DND-41 (cell line): ENCODE measurements around the gene DHH.

ENCODE experiments used
- EZH2 ChIP-seq: IDR thresholded peaks from 3 replicates; pipeline ENCODE4 v1.6.1; 2012; ENCODE audit warnings: borderline replicate concordance, low read depth, mild to moderate bottlenecking, moderate library complexity, low read length, inconsistent platforms; ENCODE audit not compliant: severe bottlenecking
- TF ChIP-seq, protein P1 (sequence below): IDR thresholded peaks from 2 replicates; pipeline ENCODE4 v1.5.1; 2012; ENCODE audit warnings: borderline replicate concordance, low read length, moderate library complexity, mild to moderate bottlenecking; ENCODE audit not compliant: poor library complexity, severe bottlenecking; ENCODE audit errors: extremely low read depth

DNA sequence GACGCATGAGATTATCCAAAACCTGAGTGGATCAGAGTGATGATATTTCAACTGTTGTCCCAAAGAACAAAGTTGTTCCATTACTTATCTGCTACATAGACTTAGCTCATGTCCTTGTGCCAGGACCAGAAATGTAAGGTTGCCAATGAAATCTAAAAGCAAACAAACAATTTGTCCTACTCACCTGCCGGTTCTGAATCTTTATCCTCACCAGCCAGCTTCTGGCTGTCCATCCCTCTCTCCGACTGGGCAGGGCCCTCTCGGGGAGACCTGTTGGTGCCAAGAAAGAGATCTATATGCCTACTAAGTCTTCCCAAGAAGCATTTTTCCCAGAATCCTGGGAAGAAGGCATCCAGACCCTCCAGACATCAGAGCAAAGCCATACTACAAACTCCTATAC lies 39.5 kb downstream of the DHH start:
- TF ChIP-seq, protein P1, sequence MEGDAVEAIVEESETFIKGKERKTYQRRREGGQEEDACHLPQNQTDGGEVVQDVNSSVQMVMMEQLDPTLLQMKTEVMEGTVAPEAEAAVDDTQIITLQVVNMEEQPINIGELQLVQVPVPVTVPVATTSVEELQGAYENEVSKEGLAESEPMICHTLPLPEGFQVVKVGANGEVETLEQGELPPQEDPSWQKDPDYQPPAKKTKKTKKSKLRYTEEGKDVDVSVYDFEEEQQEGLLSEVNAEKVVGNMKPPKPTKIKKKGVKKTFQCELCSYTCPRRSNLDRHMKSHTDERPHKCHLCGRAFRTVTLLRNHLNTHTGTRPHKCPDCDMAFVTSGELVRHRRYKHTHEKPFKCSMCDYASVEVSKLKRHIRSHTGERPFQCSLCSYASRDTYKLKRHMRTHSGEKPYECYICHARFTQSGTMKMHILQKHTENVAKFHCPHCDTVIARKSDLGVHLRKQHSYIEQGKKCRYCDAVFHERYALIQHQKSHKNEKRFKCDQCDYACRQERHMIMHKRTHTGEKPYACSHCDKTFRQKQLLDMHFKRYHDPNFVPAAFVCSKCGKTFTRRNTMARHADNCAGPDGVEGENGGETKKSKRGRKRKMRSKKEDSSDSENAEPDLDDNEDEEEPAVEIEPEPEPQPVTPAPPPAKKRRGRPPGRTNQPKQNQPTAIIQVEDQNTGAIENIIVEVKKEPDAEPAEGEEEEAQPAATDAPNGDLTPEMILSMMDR, result no peak
- no peak for TF ChIP-seq EZH2
